Measurements from ENCODE around the gene RIN3.

RIN3 gene

GRCh38 chr14:92573761-92574498 is 60.3 kb downstream of the RIN3 start:
- FAIRE-seq: no peak
- no peak for DNase-seq (ENCODE audit: low spot score)

- FAIRE-seq (no peak), DNase-seq (ENCODE audit: low spot score) (no peak)
Measured at GRCh38 chr14:92575061-92575747, 61.6 kb downstream of the RIN3 start.

- no peak for FAIRE-seq
- no peak for DNase-seq (ENCODE audit: low spot score)
Measured at GRCh38 chr14:92575748-92576303, 62.2 kb downstream of the RIN3 start.

- FAIRE-seq (no peak), DNase-seq (ENCODE audit: low spot score) (no peak)
Measured at GRCh38 chr14:92577321-92577742, 63.8 kb downstream of the RIN3 start.

GRCh38 chr14:92578511-92578910 is 64.9 kb downstream of the RIN3 start:
- no peak for FAIRE-seq
- DNase-seq (ENCODE audit: low spot score): no peak

- FAIRE-seq (no peak), DNase-seq (ENCODE audit: low spot score) (no peak)
Measured at GRCh38 chr14:92579244-92579936, 65.8 kb downstream of the RIN3 start.

- DNase-seq (ENCODE audit: low spot score) (no peak), FAIRE-seq (no peak)
Measured at GRCh38 chr14:92581206-92581605, 67.6 kb downstream of the RIN3 start.

GRCh38 chr14:92581966-92582566 is 68.5 kb downstream of the RIN3 start:
- DNase-seq (ENCODE audit: low spot score): no peak
- no peak for FAIRE-seq

- DNase-seq (ENCODE audit: low spot score) (no peak), FAIRE-seq (no peak)
Measured at GRCh38 chr14:92582706-92583452, 69.3 kb downstream of the RIN3 start.

- DNase-seq (ENCODE audit: low spot score): no peak
- FAIRE-seq: no peak
Measured at GRCh38 chr14:92584220-92584619, 70.6 kb downstream of the RIN3 start.

- no peak for FAIRE-seq
- no peak for DNase-seq (ENCODE audit: low spot score)
Measured at GRCh38 chr14:92584816-92585215, 71.2 kb downstream of the RIN3 start.

GRCh38 chr14:92585981-92586937 is 72.7 kb downstream of the RIN3 start:
- DNase-seq (ENCODE audit: low spot score) (peak; percentile 72), FAIRE-seq (peak; percentile 83)

- no peak for DNase-seq (ENCODE audit: low spot score)
- FAIRE-seq: no peak
Measured at GRCh38 chr14:92586963-92587699, 73.5 kb downstream of the RIN3 start.

GRCh38 chr14:92587700-92588085 is 74.1 kb downstream of the RIN3 start:
- no peak for FAIRE-seq
- DNase-seq (ENCODE audit: low spot score): no peak

GRCh38 chr14:92589213-92589852 is 75.8 kb downstream of the RIN3 start:
- no peak for DNase-seq (ENCODE audit: low spot score)

GRCh38 chr14:92590176-92590575 is 76.6 kb downstream of the RIN3 start:
- FAIRE-seq (no peak), DNase-seq (ENCODE audit: low spot score) (no peak)

More at GRCh38 chr14:92589213-92589852, 75.8 kb downstream of the RIN3 start:
- no peak for FAIRE-seq

GRCh38 chr14:92590941-92591340 is 77.4 kb downstream of the RIN3 start:
- no peak for FAIRE-seq

GRCh38 chr14:92591346-92591745 is 77.8 kb downstream of the RIN3 start:
- FAIRE-seq: no peak
- no peak for DNase-seq (ENCODE audit: low spot score)

More at GRCh38 chr14:92590941-92591340, 77.4 kb downstream of the RIN3 start:
- no peak for DNase-seq (ENCODE audit: low spot score)

All from RCC 7860 (cell line).